Activated B cell treated with CpG ODN at 0.5 μM for 24 hours (primary cell): ENCODE data around the gene FCRL5. TPM values are rescaled to one million over a fixed set of nuclear protein-coding genes. Genes with fewer than 3 reads are reported as not detected.
A peak's percentile ranks its signal among the peaks of the same experiment; 100 is the strongest.
"Not testable (repeated sequence)": the region's sequence is repeated elsewhere in the genome, so short reads cannot be mapped to it uniquely, and the experiment has no call there.

Experiments used
- ATAC-seq: fragments of 200-7000 bp; cut with Tn5 transposase; one replicate; pipeline ENCODE4 v1.10.0; 2021; ENCODE audit warnings: low read depth, mild to moderate bottlenecking, moderate library complexity
- CTCF ChIA-PET: fragments of 350-600 bp; sonication (Branson Sonifier 250); formaldehyde crosslinking; loops from one replicate; lab custom pipeline; 2021; ENCODE audit warnings: antibody characterized with exemption; lab: Charles Lee
- POLR2A ChIA-PET: fragments of 350-600 bp; sonication (Branson Sonifier 250); formaldehyde crosslinking; loops from one replicate; lab custom pipeline; 2021; ENCODE audit warnings: antibody characterized with exemption; lab: Charles Lee
- DNase-seq: peaks from one replicate; pipeline ENCODE4 v3.0.0; 2022
- H3K27ac Mint-ChIP-seq: one replicate; pipeline ENCODE4 v1.8.0; 2020; ENCODE audit warnings: mixed read lengths
- H3K27me3 Mint-ChIP-seq: one replicate; pipeline ENCODE4 v1.8.0; 2021; ENCODE audit warnings: mixed read lengths
- H3K36me3 Mint-ChIP-seq: one replicate; pipeline ENCODE4 v1.8.0; 2021; ENCODE audit warnings: low read depth, mixed read lengths
- H3K4me1 Mint-ChIP-seq: one replicate; pipeline ENCODE4 v1.8.0; 2021; ENCODE audit warnings: mixed read lengths
- H3K4me3 Mint-ChIP-seq: one replicate; pipeline ENCODE4 v1.8.0; 2020; ENCODE audit warnings: mild to moderate bottlenecking, mixed read lengths
- H3K9me3 Mint-ChIP-seq: one replicate; pipeline ENCODE4 v1.8.0; 2020; ENCODE audit warnings: mixed read lengths
- CTCF ChIP-seq: fragments of 200-600 bp; IDR thresholded peaks from one replicate; pipeline ENCODE4 v1.8.0; 2022; ENCODE audit warnings: antibody characterized with exemption, mild to moderate bottlenecking
- intact Hi-C: fragments of 100-400 bp; cut with micrococcal nuclease; formaldehyde crosslinking; loops from one replicate; pipeline ENCODE4 v1.15.1; 2024
- total RNA-seq: library from RNA; stranded (reverse); gene quantifications from 2 replicates; pipeline ENCODE4 v1.2.3, GENCODE V29; 2022

The FCRL5 gene
- total RNA-seq, 1 donor from 2014 or later, result 55.4 TPM

GRCh38 chr1:157566484-157567300 is 14.4 kb upstream of the FCRL5 start:
- H3K36me3 Mint-ChIP-seq, result no peaks in the 10 kb centered on the region
- intact Hi-C loops, result loop anchor here (1.0 to 10.0 kb wide), 4 partner anchors 14 to 1448 kb away; partner anchors contain the start of gene FCRL5
- ChIA-PET POLR2A (interaction anchor here (0.7 to 1.6 kb wide), 9 partner anchors 9 to 305 kb away, joined by 3 to 7 read pairs (median 3); partner anchors contain the start of gene FCRL5), CTCF (interaction anchor here (0.9 to 1.5 kb wide), 3 partner anchors 14 to 208 kb away, joined by 3 to 4 read pairs (median 4); no protein-coding TSS in a partner anchor)
- H3K27ac Mint-ChIP-seq, result peak overlapping the region; percentile 67
- no peaks in the 10 kb centered on the region for H3K27me3 Mint-ChIP-seq
- H3K4me1 Mint-ChIP-seq, result peaks cover 80% of the 10 kb centered on the region
- H3K4me3 Mint-ChIP-seq, result peak overlapping the region; percentile 50
- no peaks in the 10 kb centered on the region for H3K9me3 Mint-ChIP-seq
- DNase-seq (no peak), ATAC-seq (peak; percentile 70)
- TF ChIP-seq CTCF, result no peak

- H3K9me3 Mint-ChIP-seq, result no peaks in the 10 kb centered on the region
- H3K4me1 Mint-ChIP-seq, result peaks cover 70% of the 10 kb centered on the region
- CTCF ChIA-PET, result interaction anchor here (1.0 to 1.8 kb wide), 4 partner anchors 18 to 400 kb away, joined by 3 to 12 read pairs (median 4); no protein-coding TSS in a partner anchor
- no peaks in the 10 kb centered on the region for H3K27me3 Mint-ChIP-seq
- peak overlapping the region; percentile 65 for H3K4me3 Mint-ChIP-seq
- intact Hi-C loops, result loop anchor here (1.0 to 10.0 kb wide), 2 partner anchors 10 to 1452 kb away; partner anchors contain the start of gene FCRL5
- peak overlapping the region; percentile 73 for H3K27ac Mint-ChIP-seq
- peak; percentile 29 for ATAC-seq
- DNase-seq, result no peak
- H3K36me3 Mint-ChIP-seq, result no peaks in the 10 kb centered on the region
- no peak for TF ChIP-seq CTCF
- POLR2A ChIA-PET, result no interaction called here
Observed at GRCh38 chr1:157562515-157562914, 10.2 kb upstream of the FCRL5 start.

- Mint-ChIP-seq H3K4me1 (peaks cover 39% of the 10 kb centered on the region), H3K4me3 (no peak overlapping the region), H3K36me3 (no peaks in the 10 kb centered on the region), H3K27me3 (no peaks in the 10 kb centered on the region), H3K27ac (no peak overlapping the region), H3K9me3 (no peaks in the 10 kb centered on the region)
- TF ChIP-seq CTCF, result no peak
- CTCF ChIA-PET, result interaction anchor here (0.6 kb wide), 1 partner anchor 962 kb away, joined by 3 read pairs; no protein-coding TSS in a partner anchor
- intact Hi-C loops, result no loop called here
- ATAC-seq (no peak), DNase-seq (no peak)
- POLR2A ChIA-PET, result interaction anchor here (0.6 kb wide), 1 partner anchor 137 kb away, joined by 5 read pairs; no protein-coding TSS in a partner anchor
Observed at GRCh38 chr1:157558119-157558518, 5.8 kb upstream of the FCRL5 start.

- ATAC-seq, H3K4me3 Mint-ChIP-seq, CTCF ChIA-PET, intact Hi-C loops, DNase-seq, H3K27ac Mint-ChIP-seq, H3K9me3 Mint-ChIP-seq, H3K27me3 Mint-ChIP-seq: not testable (repeated sequence)
- peaks cover 65% of the 10 kb centered on the region for H3K36me3 Mint-ChIP-seq
- peaks cover 61% of the 10 kb centered on the region for H3K4me1 Mint-ChIP-seq
- POLR2A ChIA-PET, result interaction anchor here (0.6 kb wide), 1 partner anchor 236 kb away, joined by 3 read pairs; no protein-coding TSS in a partner anchor
Observed at GRCh38 chr1:157548081-157548480, 4.2 kb downstream of the FCRL5 start.

GRCh38 chr1:157542676-157543075 is 9.6 kb downstream of the FCRL5 start:
- no peak for ATAC-seq
- CTCF ChIA-PET, result no interaction called here
- H3K36me3 Mint-ChIP-seq, result peaks cover 81% of the 10 kb centered on the region
- DNase-seq, result no peak
- POLR2A ChIA-PET, result no interaction called here
- TF ChIP-seq CTCF, result no peak
- intact Hi-C loops, result no loop called here
- H3K4me3 Mint-ChIP-seq, result no peak overlapping the region
- no peaks in the 10 kb centered on the region for H3K27me3 Mint-ChIP-seq
- H3K9me3 Mint-ChIP-seq, result no peaks in the 10 kb centered on the region
- no peak overlapping the region for H3K27ac Mint-ChIP-seq
- H3K4me1 Mint-ChIP-seq, result peaks cover 53% of the 10 kb centered on the region
